Astrocyte of the spinal cord (primary cell): ENCODE data around the gene SYTL4.

Experiments used
- DNase-seq: peaks from one replicate; pipeline ENCODE4 v3.0.0; 2011; ENCODE audit warnings: low read depth, low spot score
- H3K4me3 ChIP-seq: 2 replicates; pipeline ENCODE4 v1.5.1; 2011; ENCODE audit warnings: low read depth, mild to moderate bottlenecking, low read length, moderate library complexity
- CTCF ChIP-seq: IDR thresholded peaks from 2 replicates; pipeline ENCODE4 v1.5.1; 2012; ENCODE audit warnings: low read depth, mild to moderate bottlenecking, low read length, inconsistent platforms
- in situ Hi-C: cut with HindIII; loops from 2 replicates; pipeline ENCODE4 v1.10.0; 2017; ENCODE audit warnings: low sequenced_read_pairs

SYTL4 gene

GRCh38 chrX:100643212-100643611, 88.7 kb downstream of the SYTL4 start:
- H3K4me3 ChIP-seq = no peak overlapping the region
- DNase-seq = no peak
- in situ Hi-C loops = no loop called here
- TF ChIP-seq CTCF = no peak

- in situ Hi-C loops = no loop called here
- no peak for TF ChIP-seq CTCF
- DNase-seq = no peak
- no peak overlapping the region for H3K4me3 ChIP-seq
These were observed 89.6 kb downstream of the SYTL4 start for GRCh38 chrX:100642290-100642689.

- in situ Hi-C loops = no loop called here
- DNase-seq = peak; percentile 89
- peak within 1 kb of the TSS; percentile 65 for H3K4me3 ChIP-seq
- peak; percentile 53 for TF ChIP-seq CTCF
These were observed 95.5 kb downstream of the SYTL4 start, which contains the start of gene TSPAN6 for GRCh38 chrX:100636321-100636991. Gene TSPAN6 (minus strand): TSS chrX:100636806. CDS start chrX:100636694, 112 bp downstream.

- no peak for DNase-seq
- peak overlapping the region; percentile 65 for H3K4me3 ChIP-seq
- in situ Hi-C loops = no loop called here
- TF ChIP-seq CTCF = no peak
These were observed 96.0 kb downstream of the SYTL4 start for GRCh38 chrX:100635989-100636320.

GRCh38 chrX:100635040-100635439, 96.9 kb downstream of the SYTL4 start:
- DNase-seq = no peak
- in situ Hi-C loops = no loop called here
- no peak for TF ChIP-seq CTCF
- no peak overlapping the region for H3K4me3 ChIP-seq

GRCh38 chrX:100625985-100626491, 105.9 kb downstream of the SYTL4 start:
- peak; percentile 54 for DNase-seq
- no peak for TF ChIP-seq CTCF
- in situ Hi-C loops = no loop called here
- no peak overlapping the region for H3K4me3 ChIP-seq
